Occipital lobe (tissue), 2 donors: ENCODE measurements around the gene DHCR24. TPM values are rescaled to one million over a fixed set of nuclear protein-coding genes. Genes with fewer than 3 reads are reported as not detected.

Experiments
- DNase-seq: peaks from one replicate; lab custom pipeline; 2025; lab: John Stamatoyannopoulos, UW
- total RNA-seq: library from RNA; depleted of rRNA; stranded (reverse); fragments of >200 nt; gene quantifications from one replicate; pipeline ENCODE4 v1.2.3, GENCODE V29; 2014

The DHCR24 gene
- total RNA-seq, 1 donor from 2014 or later = 40.7 TPM

DNA sequence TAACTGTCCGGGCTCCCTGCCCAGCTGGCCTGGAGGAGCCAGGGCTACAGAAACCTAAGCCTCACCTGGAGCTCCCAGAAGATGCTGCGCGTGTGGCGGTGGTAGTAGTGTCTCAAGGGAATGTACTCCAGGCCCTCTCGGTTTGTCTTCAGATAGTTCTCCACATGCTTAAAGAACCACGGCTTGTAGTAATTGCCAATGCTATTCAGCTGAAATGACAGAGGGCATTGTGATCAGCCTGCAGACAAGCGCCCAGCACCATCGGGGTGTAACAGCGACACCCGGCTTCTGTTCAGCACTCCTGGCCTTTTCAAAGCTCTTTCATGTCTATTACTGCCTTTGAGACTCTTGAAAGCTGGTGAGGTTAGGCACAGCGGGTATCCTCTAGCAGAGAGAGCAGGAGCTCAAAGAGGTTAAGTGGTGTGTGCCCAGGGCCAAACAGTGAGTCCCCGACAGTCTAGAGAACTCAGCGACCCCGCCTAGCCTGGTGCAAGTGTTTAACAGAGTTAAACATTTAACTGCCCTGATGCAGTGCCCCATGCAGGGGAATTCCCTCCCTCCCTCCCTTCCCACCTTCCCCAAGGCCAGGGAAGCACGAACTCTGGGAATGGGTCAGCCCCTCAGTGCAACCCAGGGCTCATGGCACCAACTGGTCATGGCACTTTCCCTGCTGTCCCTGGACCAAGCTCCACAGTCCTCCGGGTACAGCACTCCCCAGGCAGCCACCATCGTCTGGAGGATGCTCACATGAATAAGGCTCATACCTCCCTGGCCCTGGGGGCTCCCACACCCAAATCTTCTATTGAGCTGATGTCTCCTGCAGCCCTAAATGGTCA is 21.5 kb downstream of the DHCR24 start:
- DNase-seq = no peak

DNA sequence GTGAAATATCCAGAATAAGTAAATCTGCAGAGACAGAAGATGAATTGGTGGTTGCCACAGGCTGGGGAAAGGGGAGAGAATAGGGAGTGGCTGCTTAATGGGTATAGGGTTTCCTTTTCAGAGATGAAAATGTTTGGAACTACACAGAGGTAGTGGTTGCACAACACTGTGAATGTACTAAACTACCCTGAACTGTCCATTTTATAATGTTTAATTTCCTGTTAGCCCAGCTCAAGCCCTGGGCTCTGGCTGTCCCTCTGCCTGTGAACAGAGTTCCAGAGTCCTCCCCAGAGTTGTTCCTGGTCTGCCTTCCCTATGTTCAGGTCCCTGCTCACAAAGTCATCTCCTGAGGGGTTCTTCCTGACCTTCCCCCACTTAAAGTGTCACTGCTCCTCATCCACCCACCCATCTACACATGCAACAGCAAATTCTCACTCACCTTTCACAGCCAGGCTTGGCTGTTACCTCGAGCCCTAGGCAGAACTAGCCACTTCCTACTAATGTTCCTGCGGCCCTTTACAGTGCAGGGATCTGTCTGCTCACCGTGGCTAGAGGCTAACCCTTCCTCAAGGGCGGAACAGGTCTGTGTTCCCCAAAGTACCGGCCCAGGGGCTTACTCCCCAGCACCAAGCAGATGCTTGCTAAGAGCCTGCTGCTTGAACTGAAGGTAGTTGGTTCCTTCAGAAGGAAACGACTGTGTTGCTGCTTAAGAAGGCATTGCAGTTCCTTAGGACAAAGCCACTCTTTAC is 22.4 kb downstream of the DHCR24 start:
- DNase-seq = no peak

GRCh38 chr1:54863267-54863665 is 23.7 kb downstream of the DHCR24 start:
- no peak for DNase-seq

- DNase-seq = no peak
Observed at GRCh38 chr1:54861070-54861761, 25.8 kb downstream of the DHCR24 start.

DNA sequence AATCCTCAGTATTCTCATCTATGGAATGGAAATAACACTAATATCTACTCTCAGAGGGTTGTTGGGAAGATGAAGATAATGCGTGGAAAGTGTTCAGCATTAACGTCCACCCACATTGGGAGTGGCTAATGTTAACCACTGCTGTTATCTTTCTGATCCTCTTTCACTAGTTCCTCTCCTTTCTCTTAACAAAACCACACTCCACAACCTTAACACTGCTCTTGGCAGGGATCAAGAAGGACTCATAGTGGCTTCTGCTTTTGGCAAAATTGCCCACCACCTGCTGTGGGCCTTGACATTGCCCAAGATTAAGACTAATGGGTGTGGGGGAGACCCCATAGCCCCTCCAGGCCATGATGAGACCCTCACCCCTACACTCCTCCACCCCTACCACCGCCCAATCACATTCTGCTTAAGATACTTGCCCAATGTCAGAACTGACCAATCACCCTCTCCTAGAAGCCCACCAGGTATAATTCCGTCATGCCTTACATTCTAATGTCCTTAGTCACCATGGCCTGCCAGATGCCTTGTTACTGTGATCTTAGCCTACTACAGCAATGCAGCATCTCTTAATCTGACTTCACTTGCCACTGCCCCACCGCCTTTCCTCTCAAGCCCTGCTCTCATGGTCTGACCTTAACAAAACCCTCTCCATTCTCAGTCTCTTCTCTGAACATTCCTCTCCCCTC is 27.1 kb downstream of the DHCR24 start:
- DNase-seq = no peak

DNA sequence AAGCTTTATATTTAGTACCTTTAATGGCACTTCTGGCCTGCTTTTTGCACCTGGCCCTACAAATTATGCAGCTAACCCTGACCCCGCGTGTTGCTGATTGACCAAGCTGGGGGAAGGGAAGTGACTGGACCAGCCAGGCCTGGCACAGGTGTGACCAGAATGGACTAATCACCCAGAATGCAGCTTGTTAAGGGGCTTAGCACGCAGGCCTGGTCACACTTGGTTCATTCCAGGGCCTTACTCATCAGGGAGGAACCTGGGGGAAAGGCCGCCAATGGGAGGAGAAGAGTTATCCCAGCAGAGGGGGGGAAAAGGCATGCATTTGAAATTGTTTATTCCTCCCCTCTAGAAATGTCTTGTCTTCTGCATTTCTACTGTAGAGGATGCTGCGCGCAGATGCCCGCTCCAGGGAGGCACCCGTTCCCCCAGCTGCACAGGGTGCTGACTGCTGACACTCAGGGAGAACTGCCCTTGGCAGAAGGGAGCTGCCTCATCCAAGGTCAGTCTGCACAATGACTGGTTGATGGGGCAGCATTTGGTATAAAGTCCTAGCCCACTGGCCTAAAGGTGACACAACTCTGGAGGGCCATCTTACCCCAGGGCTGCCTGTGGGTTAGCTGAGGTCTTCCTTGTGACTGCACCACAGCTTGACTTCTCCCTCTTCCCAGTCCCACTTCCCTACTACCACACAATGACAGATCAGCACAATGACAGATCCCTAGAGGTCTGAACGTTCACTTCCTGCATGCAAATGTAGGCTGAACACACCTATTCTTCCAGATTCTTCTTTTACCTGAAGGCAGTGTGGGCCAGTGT is 29.0 kb downstream of the DHCR24 start:
- DNase-seq = no peak

GRCh38 chr1:54857141-54857540 is 29.9 kb downstream of the DHCR24 start:
- DNase-seq = no peak

DNA sequence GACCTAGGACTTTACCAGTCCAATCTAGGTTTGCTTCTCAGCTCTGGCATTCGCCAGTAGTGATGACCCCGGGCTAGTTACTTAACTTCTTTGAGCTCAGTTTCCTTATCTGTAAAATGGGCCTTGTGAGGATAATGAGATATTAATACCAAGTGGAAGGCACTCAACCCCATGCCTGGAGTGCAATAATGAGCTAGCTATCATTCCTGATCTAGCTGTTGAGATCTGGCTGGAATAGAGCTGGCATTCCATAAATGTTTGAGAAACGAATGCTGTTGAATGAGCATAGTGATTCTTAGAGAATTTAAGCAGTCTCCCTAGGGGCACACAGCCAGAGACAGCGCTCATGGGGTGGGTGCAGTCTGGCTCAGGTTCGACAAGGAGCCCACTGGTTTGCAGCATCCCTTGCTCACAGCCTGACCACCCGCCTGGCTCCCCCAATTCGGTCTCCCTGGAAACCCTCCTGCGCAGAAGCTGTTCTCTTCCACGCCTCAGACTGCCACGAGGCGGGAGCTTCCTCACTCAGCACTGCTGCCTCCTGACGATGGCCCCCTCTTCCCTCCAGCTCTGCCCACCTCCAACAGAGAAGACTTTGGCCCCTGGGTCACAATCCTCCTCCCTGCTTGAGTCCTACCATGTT is 32.5 kb downstream of the DHCR24 start:
- no peak for DNase-seq

GRCh38 chr1:54853793-54854370 is 33.1 kb downstream of the DHCR24 start:
- no peak for DNase-seq

- DNase-seq = no peak
Observed at GRCh38 chr1:54853096-54853792, 33.8 kb downstream of the DHCR24 start.

GRCh38 chr1:54851936-54852524 is 35.0 kb downstream of the DHCR24 start:
- DNase-seq = no peak

GRCh38 chr1:54851406-54851805 is 35.6 kb downstream of the DHCR24 start:
- DNase-seq = no peak

- no peak for DNase-seq
Observed at GRCh38 chr1:54850737-54851136, 36.3 kb downstream of the DHCR24 start.

- DNase-seq = no peak
Observed at GRCh38 chr1:54850069-54850730, 36.8 kb downstream of the DHCR24 start.

DNA sequence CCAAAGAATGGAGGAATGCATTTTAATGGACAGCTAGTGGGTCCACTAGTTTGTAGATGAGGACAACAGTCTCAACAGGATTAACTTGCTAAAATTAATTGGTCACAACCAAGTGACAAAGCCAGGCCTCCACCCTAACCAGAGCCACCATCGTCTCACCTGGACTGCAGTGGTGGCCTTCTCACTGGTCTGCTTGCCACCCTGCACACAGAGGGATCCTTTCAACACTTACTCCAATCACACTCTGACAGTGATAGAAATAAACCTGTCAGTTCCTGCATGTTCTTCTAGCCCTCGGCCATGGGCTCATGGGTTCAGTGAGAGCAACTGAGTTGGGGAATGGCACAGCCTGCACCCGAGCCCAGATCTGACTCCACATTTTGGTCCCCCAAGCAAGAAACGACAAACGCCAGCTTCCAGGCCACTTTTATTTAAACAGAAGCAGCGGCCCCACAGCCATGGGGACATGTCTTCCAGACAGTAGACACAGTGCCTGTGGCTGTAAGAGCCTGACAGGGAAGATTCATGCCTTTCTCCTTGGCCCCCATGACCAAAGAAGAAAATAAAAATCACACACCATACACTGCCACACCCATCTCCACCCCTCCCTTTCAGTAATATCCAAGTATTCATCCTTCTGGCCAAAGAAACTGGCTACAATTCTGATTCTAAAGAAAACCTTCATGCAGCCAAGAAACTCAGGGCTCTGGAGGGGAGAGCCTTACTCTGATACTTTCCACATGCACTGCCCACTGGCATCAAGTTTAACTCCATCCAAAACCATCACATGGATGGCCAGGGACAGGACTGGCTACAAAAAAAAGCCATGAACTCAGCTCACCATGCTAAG is 37.6 kb downstream of the DHCR24 start:
- no peak for DNase-seq

- DNase-seq = no peak
Observed at GRCh38 chr1:54848134-54848948, 38.7 kb downstream of the DHCR24 start.
